ENCODE data around the gene ARHGAP33. TPM values are rescaled to one million over a fixed set of nuclear protein-coding genes. Genes with fewer than 3 reads are reported as not detected.
A peak's percentile ranks its signal among the peaks of the same experiment; 100 is the strongest.

Gene ARHGAP33
- total and polyA plus RNA-seq, 2 of the 4 experiments (the other 2 are of a cell fraction) = 0.72 to 11.9 TPM

GRCh38 chr19:35776102-35776788 is 881 bp downstream of the ARHGAP33 start:
- Histone ChIP-seq H2AFZ (replicated peaks; ENCODE audit: low read length, poor library complexity) (peak overlapping the region; percentile 78), H3K9ac (ENCODE audit: low read depth, low read length) (peak overlapping the region; percentile 45; the same call in 1 of the 2 replicates), H2AK5ac (ENCODE audit: low read depth, low read length) (peak overlapping the region; percentile 74), H2BK20ac (ENCODE audit: low read depth, low read length) (no peak overlapping the region), H3K56ac (ENCODE audit: extremely low read depth, insufficient read depth, low read length) (no peak overlapping the region), H3K14ac (replicated peaks; ENCODE audit: low read depth, low read length) (peak overlapping the region; percentile 77), H3K9me3 (ENCODE audit: control insufficient read depth, insufficient read depth, low read length) (no peaks in the 10 kb centered on the region), H3K23ac (ENCODE audit: low read depth, low read length) (0 out of 2 replicates have a peak overlapping the region, but pooled peaks have one; percentile 63), H4K91ac (ENCODE audit: insufficient read depth, low read depth, low read length) (peak overlapping the region; percentile 61; the same call in 1 of the 2 replicates), H3K36me3 (ENCODE audit: control insufficient read depth, insufficient read depth, low read length) (peaks cover 4% of the 10 kb centered on the region), H3K18ac (ENCODE audit: low read depth, low read length) (no peak overlapping the region), H2BK15ac (ENCODE audit: low read depth, low read length) (no peak overlapping the region), H4K8ac (ENCODE audit: low read depth in 2 of 2, low read length in 2 of 2) (peak overlapping the region; percentile 24 to 66; a peak in 2 of 4 replicates), H2AK9ac (replicated peaks; ENCODE audit: low read depth, low read length, poor library complexity) (peak overlapping the region; percentile 84), H3K4me3 (ENCODE audit: insufficient read depth, low read depth, low read length) (peak overlapping the region; percentile 86), H3K4me1 (ENCODE audit: control insufficient read depth, insufficient read depth, low read length) (peaks cover 6% of the 10 kb centered on the region), H3K79me1 (ENCODE audit: low read depth in 1 of 2, low read length in 2 of 2) (peaks cover 7 to 18% of the 10 kb centered on the region in 2 experiments), H3K4me2 (ENCODE audit: low read depth, low read length) (peak overlapping the region; percentile 85), H4K5ac (ENCODE audit: low read depth, low read length) (peak overlapping the region; percentile 24), H3K4ac (ENCODE audit: low read depth, low read length) (peak overlapping the region; percentile 49; the same call in 1 of the 2 replicates), H3K9me1 (ENCODE audit: insufficient read depth, low read length) (peaks cover 6% of the 10 kb centered on the region; the same call in 1 of the 2 replicates), H3K27me3 (ENCODE audit: control insufficient read depth, insufficient read depth, low read length) (no peaks in the 10 kb centered on the region), H2BK5ac (ENCODE audit: low read depth, low read length, poor library complexity, severe bottlenecking) (no peak overlapping the region), H4K20me1 (ENCODE audit: insufficient read depth, low read length) (no peaks in the 10 kb centered on the region), H3K27ac (ENCODE audit: insufficient read depth, low read length) (no peak overlapping the region; the same call in 1 of the 2 replicates), H2BK120ac (ENCODE audit: low read depth, low read length) (no peak overlapping the region)
- POLR2A ChIA-PET (ENCODE audit: unreplicated experiment) = no interaction called here
- in situ Hi-C loops (cut with MboI; ENCODE audit: low sequenced_read_pairs) (no loop called here), dilution Hi-C loops (cut with HindIII; ENCODE audit: low sequenced_read_pairs, unreplicated experiment) (no loop called here), intact Hi-C loops (cut with micrococcal nuclease) (no loop called here)
- no TSS peak for BruUV-seq (replicated peaks)
- ATAC-seq (ENCODE audit: low read depth) = no peak
- WGBS, 2 experiments (ENCODE audit: extremely low coverage in 2 of 2, insufficient read length in 1 of 2) = 44% methylated on average over 7 of the region's 13 CpGs; no CpG with 5 or more reads in 1 of the 2 experiments
- CTCF ChIA-PET = no interaction called here
- DNase-seq = no peak
- TF ChIP-seq RCOR1 (IDR thresholded peaks at IDR 0.05; ENCODE audit: insufficient replicate concordance, low read length) (no peak), BHLHE40 (IDR thresholded peaks at IDR 0.05; ENCODE audit: low read depth, low read length) (no peak), CEBPB (IDR thresholded peaks at IDR 0.05; ENCODE audit: low read depth, low read length) (no peak), CTCF (conservative IDR thresholded peaks at IDR 0.05; ENCODE audit: low read depth, low read length) (no peak), NFE2L2 (IDR thresholded peaks at IDR 0.05; ENCODE audit: low read depth, low read length) (no peak), SMC3 (IDR thresholded peaks at IDR 0.05; ENCODE audit: low read depth, low read length) (no peak), FOS (IDR thresholded peaks at IDR 0.05; ENCODE audit: low read depth, low read length) (no peak), MAZ (IDR thresholded peaks at IDR 0.05; ENCODE audit: borderline replicate concordance, low read depth, low read length) (no peak), RAD21 (IDR thresholded peaks at IDR 0.05; ENCODE audit: low read length) (no peak), POLR2A (IDR thresholded peaks at IDR 0.05; ENCODE audit: low read depth, low read length) (no peak), CHD1 (IDR thresholded peaks at IDR 0.05; ENCODE audit: low read depth, low read length) (no peak), MAFK (IDR thresholded peaks at IDR 0.05; ENCODE audit: low read depth, low read length) (no peak), USF2 (IDR thresholded peaks at IDR 0.05; ENCODE audit: low read depth, low read length) (no peak), ELK1 (IDR thresholded peaks at IDR 0.05; ENCODE audit: borderline replicate concordance, low read depth, low read length) (no peak), MXI1 (IDR thresholded peaks at IDR 0.05; ENCODE audit: borderline replicate concordance, low read depth, low read length) (no peak)

Data from IMR-90 (cell line).